IMR-90 (cell line): ENCODE measurements around the gene ABCA12. TPM values are rescaled to one million over a fixed set of nuclear protein-coding genes. Genes with fewer than 3 reads are reported as not detected.

ENCODE experiments used
- ATAC-seq: fragments of 200-7000 bp; cut with Tn5 transposase; 2 replicates; pipeline ENCODE4 v1.9.1; 2020; ENCODE audit warnings: low read depth, mild to moderate bottlenecking, moderate library complexity
- BruUV-seq: library from RNA; stranded (reverse); fragments of 400-500 nt; replicated peaks from 2 replicates; lab custom pipeline; 2021; lab: Mats Ljungman, UMichigan
- CTCF ChIA-PET: fragments of 300-600 bp; formaldehyde crosslinking; extraction: SDS; loops from one replicate; lab custom pipeline; 2021; ENCODE audit warnings: antibody characterized with exemption; lab: Yijun Ruan, JAX
- POLR2A ChIA-PET: fragments of 300-600 bp; sonication (Branson Sonifier 250); formaldehyde crosslinking; loops from one replicate; lab custom pipeline; 2022; ENCODE audit warnings: antibody characterized with exemption; ENCODE audit not compliant: unreplicated experiment; lab: Charles Lee
- DNase-seq: peaks from one replicate; pipeline ENCODE4 v3.0.0; 2013
- H2AFZ ChIP-seq: replicated peaks from 2 replicates; pipeline ENCODE3; 2013; ENCODE audit warnings: low read length, mild to moderate bottlenecking; ENCODE audit not compliant: poor library complexity
- H2AK5ac ChIP-seq: 2 replicates; pipeline ENCODE4 v1.6.1; 2013; ENCODE audit warnings: low read depth, low read length, inconsistent platforms
- H2AK9ac ChIP-seq: replicated peaks from 2 replicates; pipeline ENCODE3; 2013; ENCODE audit warnings: mild to moderate bottlenecking, low read depth, low read length, moderate library complexity; ENCODE audit not compliant: poor library complexity
- H2BK120ac ChIP-seq: 2 replicates; pipeline ENCODE4 v1.6.1; 2013; ENCODE audit warnings: low read depth, low read length, inconsistent platforms
- H2BK15ac ChIP-seq: 3 replicates; pipeline ENCODE4 v1.6.1; 2013; ENCODE audit warnings: low read depth, low read length, inconsistent platforms
- H2BK20ac ChIP-seq: 2 replicates; pipeline ENCODE4 v1.6.1; 2013; ENCODE audit warnings: low read depth, mild to moderate bottlenecking, inconsistent platforms, low read length, moderate library complexity
- H2BK5ac ChIP-seq: 2 replicates; pipeline ENCODE4 v1.6.1; 2013; ENCODE audit warnings: mild to moderate bottlenecking, low read depth, low read length, inconsistent platforms; ENCODE audit not compliant: poor library complexity, severe bottlenecking
- H3K14ac ChIP-seq: replicated peaks from 2 replicates; pipeline ENCODE4 v1.6.1; 2013; ENCODE audit warnings: low read depth, low read length, inconsistent platforms
- H3K18ac ChIP-seq: 2 replicates; pipeline ENCODE4 v1.6.1; 2013; ENCODE audit warnings: low read depth, low read length, control low read depth
- H3K23ac ChIP-seq: 2 replicates; pipeline ENCODE4 v1.6.1; 2013; ENCODE audit warnings: low read depth, low read length, inconsistent platforms
- H3K27ac ChIP-seq: 2 replicates; pipeline ENCODE4 v1.5.1; 2013; ENCODE audit warnings: mild to moderate bottlenecking, control low read depth, low read length; ENCODE audit not compliant: insufficient read depth
- H3K27me3 ChIP-seq: 2 replicates; pipeline ENCODE4 v1.6.1; 2013; ENCODE audit warnings: low read length; ENCODE audit not compliant: control insufficient read depth, insufficient read depth
- H3K36me3 ChIP-seq: 2 replicates; pipeline ENCODE4 v1.6.1; 2013; ENCODE audit warnings: low read length, mixed read lengths; ENCODE audit not compliant: control insufficient read depth, insufficient read depth
- H3K4ac ChIP-seq: 2 replicates; pipeline ENCODE4 v1.6.1; 2013; ENCODE audit warnings: low read depth, low read length, inconsistent platforms
- H3K4me1 ChIP-seq: 2 replicates; pipeline ENCODE4 v1.6.1; 2013; ENCODE audit warnings: low read length, mixed read lengths; ENCODE audit not compliant: control insufficient read depth, insufficient read depth
- H3K4me2 ChIP-seq: 2 replicates; pipeline ENCODE4 v1.6.1; 2013; ENCODE audit warnings: low read depth, mild to moderate bottlenecking, control low read depth, low read length, moderate library complexity
- H3K4me3 ChIP-seq: 2 replicates; pipeline ENCODE4 v1.5.1; 2013; ENCODE audit warnings: low read depth, mild to moderate bottlenecking, control low read depth, low read length, moderate library complexity; ENCODE audit not compliant: insufficient read depth
- H3K56ac ChIP-seq: 2 replicates; pipeline ENCODE4 v1.6.1; 2013; ENCODE audit warnings: low read length, inconsistent platforms; ENCODE audit not compliant: insufficient read depth; ENCODE audit errors: extremely low read depth
- H3K79me1 ChIP-seq, 2 experiments: 2 replicates each; pipeline ENCODE4 v1.6.1; 2013; ENCODE audit warnings: low read length in 2 of 2, inconsistent platforms in 1 of 2, low read depth in 1 of 2
- H3K9ac ChIP-seq: 2 replicates; pipeline ENCODE4 v1.6.1; 2013; ENCODE audit warnings: low read depth, low read length, control low read depth
- H3K9me1 ChIP-seq: 2 replicates; pipeline ENCODE4 v1.6.1; 2013; ENCODE audit warnings: low read length, inconsistent platforms; ENCODE audit not compliant: insufficient read depth
- H3K9me3 ChIP-seq: 2 replicates; pipeline ENCODE4 v1.6.1; 2013; ENCODE audit warnings: low read length; ENCODE audit not compliant: control insufficient read depth, insufficient read depth
- H4K20me1 ChIP-seq: 2 replicates; pipeline ENCODE4 v1.6.1; 2013; ENCODE audit warnings: low read length, inconsistent platforms; ENCODE audit not compliant: insufficient read depth
- H4K5ac ChIP-seq: 2 replicates; pipeline ENCODE4 v1.6.1; 2013; ENCODE audit warnings: mild to moderate bottlenecking, low read depth, low read length, control low read depth
- H4K8ac ChIP-seq, 2 experiments: 2 replicates each; pipeline ENCODE4 v1.6.1; 2013; ENCODE audit warnings: low read depth in 2 of 2, low read length in 2 of 2, control low read depth in 1 of 2, inconsistent platforms in 1 of 2
- H4K91ac ChIP-seq: 2 replicates; pipeline ENCODE4 v1.6.1; 2013; ENCODE audit warnings: low read depth, low read length, inconsistent platforms; ENCODE audit not compliant: insufficient read depth
- ELK1 ChIP-seq: fragments of 150-350 bp; IDR thresholded peaks from 2 replicates; pipeline ENCODE4 v1.6.1; 2016; ENCODE audit warnings: low read depth, mild to moderate bottlenecking, low read length, moderate library complexity, borderline replicate concordance
- FOS ChIP-seq: fragments of 150-350 bp; IDR thresholded peaks from 2 replicates; pipeline ENCODE4 v1.6.1; 2016; ENCODE audit warnings: low read depth, low read length
- RCOR1 ChIP-seq: IDR thresholded peaks from 2 replicates; pipeline ENCODE4 v1.6.1; 2012; ENCODE audit warnings: mild to moderate bottlenecking, low read length, improper control_type of control experiment; ENCODE audit not compliant: insufficient replicate concordance
- WGBS, 2 experiments: methylation state at CpG; one replicate each; pipeline versions ENCODE4 v1.1.5 to v1.1.7; 2013; ENCODE audit warnings: missing lambda C conversion rate in 2 of 2; ENCODE audit not compliant: insufficient read length in 1 of 2; ENCODE audit errors: extremely low coverage in 2 of 2; 5-methylcytosine and 5-hydroxymethylcytosine counted together
- dilution Hi-C: fragments of 300-500 bp; cut with HindIII; formaldehyde crosslinking; loops from one replicate; pipeline ENCODE4 v1.14.3; 2018; ENCODE audit warnings: low sequenced_read_pairs; ENCODE audit not compliant: unreplicated experiment
- in situ Hi-C: fragments of 300-500 bp; cut with MboI; formaldehyde crosslinking; loops from 3 replicates; pipeline ENCODE4 v1.14.3; 2019; ENCODE audit warnings: low sequenced_read_pairs, inconsistent platforms, mixed read lengths
- intact Hi-C: fragments of 100-400 bp; cut with micrococcal nuclease; formaldehyde crosslinking; loops from 2 replicates; pipeline ENCODE4 v1.10.0; 2022
- polyA plus RNA-seq, 3 experiments: library from polyadenylated mRNA; depleted of rRNA; stranded (reverse); fragments of >200 nt; gene quantifications; 2 replicates each; pipeline ENCODE4 v1.2.3, GENCODE V29; 2012; ENCODE audit warnings: low replicate concordance in 1 of 3
- total RNA-seq: library from RNA; depleted of rRNA; stranded (reverse); fragments of >200 nt; gene quantifications from 2 replicates; pipeline ENCODE4 v1.2.3, GENCODE V29; 2012
- TF ChIP-seq, protein P1 (sequence below): conservative IDR thresholded peaks from 2 replicates; pipeline ENCODE4 v1.5.1; 2012; ENCODE audit warnings: mild to moderate bottlenecking, low read depth, low read length, improper control_type of control experiment

The ABCA12 gene
- total and polyA plus RNA-seq, 2 of the 4 experiments (the other 2 are of a cell fraction), result under 0.01 TPM; not detected in 1

GRCh38 chr2:214904176-214904575 lies 234.2 kb downstream of the ABCA12 start:
- CTCF ChIA-PET, result no interaction called here
- POLR2A ChIA-PET, result no interaction called here
- Histone ChIP-seq H2AK5ac (no peak overlapping the region), H2BK5ac (no peak overlapping the region), H3K79me1 (no peaks in the 10 kb centered on the region), H4K20me1 (no peaks in the 10 kb centered on the region), H3K4me2 (no peak overlapping the region), H3K9ac (no peak overlapping the region), H2BK120ac (no peak overlapping the region), H3K4me1 (no peaks in the 10 kb centered on the region), H3K36me3 (no peaks in the 10 kb centered on the region), H2BK20ac (no peak overlapping the region), H2BK15ac (no peak overlapping the region), H3K23ac (no peak overlapping the region), H4K5ac (no peak overlapping the region), H3K4me3 (no peak overlapping the region), H2AK9ac (no peak overlapping the region), H3K27me3 (no peaks in the 10 kb centered on the region), H3K9me1 (no peaks in the 10 kb centered on the region), H3K56ac (no peak overlapping the region), H3K27ac (no peak overlapping the region), H4K91ac (no peak overlapping the region), H3K4ac (no peak overlapping the region), H3K14ac (no peak overlapping the region), H3K9me3 (no peaks in the 10 kb centered on the region), H3K18ac (no peak overlapping the region), H2AFZ (no peak overlapping the region), H4K8ac (no peak overlapping the region)
- TF ChIP-seq RCOR1 (no peak), ELK1 (no peak), FOS (no peak)
- TF ChIP-seq, protein P1, sequence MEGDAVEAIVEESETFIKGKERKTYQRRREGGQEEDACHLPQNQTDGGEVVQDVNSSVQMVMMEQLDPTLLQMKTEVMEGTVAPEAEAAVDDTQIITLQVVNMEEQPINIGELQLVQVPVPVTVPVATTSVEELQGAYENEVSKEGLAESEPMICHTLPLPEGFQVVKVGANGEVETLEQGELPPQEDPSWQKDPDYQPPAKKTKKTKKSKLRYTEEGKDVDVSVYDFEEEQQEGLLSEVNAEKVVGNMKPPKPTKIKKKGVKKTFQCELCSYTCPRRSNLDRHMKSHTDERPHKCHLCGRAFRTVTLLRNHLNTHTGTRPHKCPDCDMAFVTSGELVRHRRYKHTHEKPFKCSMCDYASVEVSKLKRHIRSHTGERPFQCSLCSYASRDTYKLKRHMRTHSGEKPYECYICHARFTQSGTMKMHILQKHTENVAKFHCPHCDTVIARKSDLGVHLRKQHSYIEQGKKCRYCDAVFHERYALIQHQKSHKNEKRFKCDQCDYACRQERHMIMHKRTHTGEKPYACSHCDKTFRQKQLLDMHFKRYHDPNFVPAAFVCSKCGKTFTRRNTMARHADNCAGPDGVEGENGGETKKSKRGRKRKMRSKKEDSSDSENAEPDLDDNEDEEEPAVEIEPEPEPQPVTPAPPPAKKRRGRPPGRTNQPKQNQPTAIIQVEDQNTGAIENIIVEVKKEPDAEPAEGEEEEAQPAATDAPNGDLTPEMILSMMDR, result no peak
- ATAC-seq (no peak), DNase-seq (no peak)
- WGBS, 2 experiments, result no CpG with 5 or more reads among the region's 1 CpG
- dilution Hi-C loops (no loop called here), in situ Hi-C loops (no loop called here), intact Hi-C loops (no loop called here)
- BruUV-seq, result no TSS peak
